HEK293 (cell line): ENCODE results near the gene KRT12.

Source experiments
- CTCF ChIA-PET: fragments of 350-600 bp; formaldehyde crosslinking; extraction: SDS; loops from one replicate; lab custom pipeline; 2021; ENCODE audit warnings: antibody characterized with exemption; lab: Yijun Ruan, JAX
- POLR2A ChIA-PET: fragments of 300-600 bp; formaldehyde crosslinking; extraction: SDS; loops from one replicate; lab custom pipeline; 2020; ENCODE audit warnings: antibody characterized with exemption, inconsistent platforms; lab: Yijun Ruan, JAX
- H3K27ac ChIP-seq: fragments of 200-500 bp; sonication (Bioruptor generic); 2 replicates; pipeline ENCODE4 v1.5.1; 2014; ENCODE audit warnings: low read depth, low read length, control low read depth, inconsistent platforms; ENCODE audit errors: extremely low read depth
- H3K36me3 ChIP-seq, 2 experiments: fragments of 200-500 bp in 1 of 2; sonication (Bioruptor generic) in 1 of 2; 1 replicate in 1 of 2; 2 replicates in 1 of 2; pipeline ENCODE4 v1.5.1; 2014 to 2017; ENCODE audit warnings: inconsistent platforms in 2 of 2, low read length in 2 of 2; ENCODE audit not compliant: control insufficient read depth in 2 of 2, insufficient read depth in 1 of 2
- H3K4me1 ChIP-seq: fragments of 200-500 bp; sonication (Bioruptor generic); 2 replicates; pipeline ENCODE4 v1.5.1; 2014; ENCODE audit warnings: mild to moderate bottlenecking, low read length, inconsistent platforms; ENCODE audit not compliant: control insufficient read depth, insufficient read depth
- H3K4me3 ChIP-seq: 2 replicates; pipeline ENCODE4 v1.5.1; 2011; ENCODE audit warnings: low read depth, mild to moderate bottlenecking, control low read depth, low read length, moderate library complexity
- H3K9me3 ChIP-seq: fragments of 200-500 bp; sonication (Bioruptor generic); 2 replicates; pipeline ENCODE4 v1.5.1; 2014; ENCODE audit warnings: low read depth, low read length, inconsistent platforms; ENCODE audit not compliant: control insufficient read depth, insufficient read depth
- BCL11A ChIP-seq: fragments of 450-650 bp; formaldehyde crosslinking; IDR thresholded peaks from 2 replicates; pipeline ENCODE4 v1.5.1; 2016; ENCODE audit warnings: low read depth, missing biosample characterization, missing genetic modification characterization
- EGR2 ChIP-seq: fragments of 450-650 bp; formaldehyde crosslinking; IDR thresholded peaks from 2 replicates; pipeline ENCODE4 v1.5.1; 2016; ENCODE audit warnings: low read depth, missing biosample characterization, missing genetic modification characterization
- GFI1B ChIP-seq: fragments of 450-650 bp; formaldehyde crosslinking; IDR thresholded peaks from 2 replicates; pipeline ENCODE4 v1.5.1; 2016; ENCODE audit warnings: missing biosample characterization, missing genetic modification characterization
- HOXA7 ChIP-seq: sonication (generic); formaldehyde crosslinking; IDR thresholded peaks from 2 replicates; pipeline ENCODE4 v1.8.1; 2022; ENCODE audit warnings: missing genetic modification reagents, borderline replicate concordance
- HOXC10 ChIP-seq: sonication (generic); formaldehyde crosslinking; IDR thresholded peaks from 2 replicates; pipeline ENCODE4 v1.8.1; 2023; ENCODE audit warnings: mild to moderate bottlenecking, missing genetic modification reagents
- OVOL3 ChIP-seq: fragments of 450-650 bp; formaldehyde crosslinking; IDR thresholded peaks from 2 replicates; pipeline ENCODE4 v1.5.1; 2016; ENCODE audit warnings: missing biosample characterization, missing genetic modification characterization
- SCRT2 ChIP-seq: fragments of 450-650 bp; formaldehyde crosslinking; IDR thresholded peaks from 2 replicates; pipeline ENCODE4 v1.5.1; 2016; ENCODE audit warnings: missing biosample characterization, missing genetic modification characterization
- ZBTB1 ChIP-seq: fragments of 450-650 bp; formaldehyde crosslinking; IDR thresholded peaks from 2 replicates; pipeline ENCODE4 v1.5.1; 2016; ENCODE audit warnings: missing biosample characterization, missing genetic modification characterization
- ZBTB20 ChIP-seq: fragments of 450-650 bp; formaldehyde crosslinking; IDR thresholded peaks from 2 replicates; pipeline ENCODE4 v1.5.1; 2016; ENCODE audit warnings: missing biosample characterization, missing genetic modification characterization
- ZNF10 ChIP-seq: fragments of 450-650 bp; formaldehyde crosslinking; IDR thresholded peaks from 2 replicates; pipeline ENCODE4 v1.5.1; 2017; ENCODE audit warnings: missing biosample characterization, missing genetic modification characterization
- ZNF132 ChIP-seq: fragments of 450-650 bp; formaldehyde crosslinking; IDR thresholded peaks from 2 replicates; pipeline ENCODE4 v1.5.1; 2017; ENCODE audit warnings: missing biosample characterization, missing genetic modification characterization, borderline replicate concordance
- ZNF175 ChIP-seq: fragments of 450-650 bp; formaldehyde crosslinking; IDR thresholded peaks from 2 replicates; pipeline ENCODE4 v1.5.1; 2016; ENCODE audit warnings: missing biosample characterization, missing genetic modification characterization
- ZNF248 ChIP-seq: fragments of 450-650 bp; formaldehyde crosslinking; IDR thresholded peaks from 2 replicates; pipeline ENCODE4 v1.5.1; 2017; ENCODE audit warnings: missing biosample characterization, missing genetic modification characterization
- ZNF335 ChIP-seq: fragments of 450-650 bp; formaldehyde crosslinking; conservative IDR thresholded peaks from 2 replicates; pipeline ENCODE4 v1.5.1; 2016; ENCODE audit warnings: missing biosample characterization, missing genetic modification characterization
- ZNF391 ChIP-seq: fragments of 450-650 bp; formaldehyde crosslinking; IDR thresholded peaks from 2 replicates; pipeline ENCODE4 v1.5.1; 2016; ENCODE audit warnings: low read depth, missing biosample characterization, missing genetic modification characterization, borderline replicate concordance
- ZNF394 ChIP-seq: fragments of 450-650 bp; formaldehyde crosslinking; IDR thresholded peaks from 2 replicates; pipeline ENCODE4 v1.5.1; 2016; ENCODE audit warnings: missing biosample characterization, missing genetic modification characterization, mild to moderate bottlenecking, moderate library complexity, borderline replicate concordance
- ZNF426 ChIP-seq: fragments of 450-650 bp; formaldehyde crosslinking; IDR thresholded peaks from 2 replicates; pipeline ENCODE4 v1.5.1; 2017; ENCODE audit warnings: missing biosample characterization, missing genetic modification characterization, mild to moderate bottlenecking, inconsistent platforms, moderate library complexity
- ZNF473 ChIP-seq: fragments of 450-650 bp; formaldehyde crosslinking; IDR thresholded peaks from 2 replicates; pipeline ENCODE4 v1.5.1; 2017; ENCODE audit warnings: missing biosample characterization, missing genetic modification characterization
- ZNF488 ChIP-seq: fragments of 450-650 bp; formaldehyde crosslinking; IDR thresholded peaks from 2 replicates; pipeline ENCODE4 v1.5.1; 2016; ENCODE audit warnings: missing biosample characterization, missing genetic modification characterization
- ZNF571 ChIP-seq: fragments of 450-650 bp; formaldehyde crosslinking; IDR thresholded peaks from 2 replicates; pipeline ENCODE4 v1.5.0; 2017; ENCODE audit warnings: missing biosample characterization, missing genetic modification characterization
- ZNF670 ChIP-seq: fragments of 450-650 bp; formaldehyde crosslinking; IDR thresholded peaks from 2 replicates; pipeline ENCODE4 v1.5.1; 2016; ENCODE audit warnings: missing biosample characterization, missing genetic modification characterization, low read depth
- ZNF677 ChIP-seq: fragments of 450-650 bp; IDR thresholded peaks from 2 replicates; pipeline ENCODE4 v1.5.0; 2018; ENCODE audit warnings: missing biosample characterization, mild to moderate bottlenecking, missing genetic modification characterization, moderate library complexity
- ZNF692 ChIP-seq: fragments of 450-650 bp; formaldehyde crosslinking; IDR thresholded peaks from 2 replicates; pipeline ENCODE4 v1.5.1; 2016; ENCODE audit warnings: missing biosample characterization, missing genetic modification characterization
- ZNF701 ChIP-seq: fragments of 450-650 bp; formaldehyde crosslinking; IDR thresholded peaks from 2 replicates; pipeline ENCODE4 v1.5.1; 2016; ENCODE audit warnings: missing biosample characterization, missing genetic modification characterization
- ZNF747 ChIP-seq: fragments of 450-650 bp; formaldehyde crosslinking; IDR thresholded peaks from 2 replicates; pipeline ENCODE4 v1.5.1; 2016; ENCODE audit warnings: missing biosample characterization, missing genetic modification characterization
- ZNF830 ChIP-seq: fragments of 450-650 bp; IDR thresholded peaks from 2 replicates; pipeline ENCODE4 v1.5.0; 2018; ENCODE audit warnings: missing biosample characterization, missing genetic modification characterization, low read depth, mild to moderate bottlenecking, moderate library complexity
- TF ChIP-seq, protein P1 (sequence below): fragments of 450-650 bp; formaldehyde crosslinking; IDR thresholded peaks from 2 replicates; pipeline ENCODE4 v1.5.1; 2016; ENCODE audit warnings: missing biosample characterization, missing genetic modification characterization
- TF ChIP-seq, protein P2 (sequence below): fragments of 450-650 bp; formaldehyde crosslinking; IDR thresholded peaks from 2 replicates; pipeline ENCODE4 v1.5.1; 2016; ENCODE audit warnings: missing biosample characterization, missing genetic modification characterization
- TF ChIP-seq, protein P3 (sequence below): fragments of 450-650 bp; formaldehyde crosslinking; IDR thresholded peaks from 2 replicates; pipeline ENCODE4 v1.5.1; 2016; ENCODE audit warnings: missing biosample characterization, missing genetic modification characterization

Gene KRT12

DNA sequence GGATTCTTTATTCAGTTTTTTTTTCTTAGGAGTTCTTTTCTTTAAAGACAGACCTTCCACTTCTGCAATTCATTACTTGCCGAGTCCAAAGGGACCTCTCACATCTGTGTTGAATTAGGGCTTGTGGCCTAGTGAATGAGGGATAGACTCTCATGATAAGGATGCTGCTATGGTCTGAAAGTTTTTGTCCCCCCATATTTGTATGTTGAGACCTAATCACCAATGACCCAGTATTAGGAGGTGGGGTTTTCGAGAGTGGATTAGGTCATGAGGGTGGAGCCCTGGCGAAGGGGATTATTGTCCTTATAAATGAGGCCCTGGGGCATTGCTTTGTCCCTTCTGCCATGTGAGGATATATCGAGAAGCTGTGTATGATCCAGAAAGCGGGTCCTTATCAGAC is 9.5 kb downstream of the KRT12 start:
- POLR2A ChIA-PET: no interaction called here
- no peaks in the 10 kb centered on the region for H3K36me3 ChIP-seq
- no peaks in the 10 kb centered on the region for H3K9me3 ChIP-seq
- TF ChIP-seq ZNF132 (tag by site-specific recombination): no peak
- TF ChIP-seq ZNF747 (tag by site-specific recombination): no peak
- TF ChIP-seq ZBTB20 (tag by site-specific recombination): no peak
- peak; percentile 12; the same call in 1 of the 2 replicates for TF ChIP-seq ZNF335 (tag by site-specific recombination)
- TF ChIP-seq, all 188 proteins: peak for 1
- H3K27ac ChIP-seq: no peak overlapping the region
- CTCF ChIA-PET: interaction anchor here (0.6 to 8.2 kb wide), 34 partner anchors 9 to 809 kb away, joined by 3 to 109 read pairs (median 6); partner anchors contain the start of gene KRT12
- H3K4me1 ChIP-seq: peaks cover 5% of the 10 kb centered on the region
- no peak overlapping the region for H3K4me3 ChIP-seq

DNA sequence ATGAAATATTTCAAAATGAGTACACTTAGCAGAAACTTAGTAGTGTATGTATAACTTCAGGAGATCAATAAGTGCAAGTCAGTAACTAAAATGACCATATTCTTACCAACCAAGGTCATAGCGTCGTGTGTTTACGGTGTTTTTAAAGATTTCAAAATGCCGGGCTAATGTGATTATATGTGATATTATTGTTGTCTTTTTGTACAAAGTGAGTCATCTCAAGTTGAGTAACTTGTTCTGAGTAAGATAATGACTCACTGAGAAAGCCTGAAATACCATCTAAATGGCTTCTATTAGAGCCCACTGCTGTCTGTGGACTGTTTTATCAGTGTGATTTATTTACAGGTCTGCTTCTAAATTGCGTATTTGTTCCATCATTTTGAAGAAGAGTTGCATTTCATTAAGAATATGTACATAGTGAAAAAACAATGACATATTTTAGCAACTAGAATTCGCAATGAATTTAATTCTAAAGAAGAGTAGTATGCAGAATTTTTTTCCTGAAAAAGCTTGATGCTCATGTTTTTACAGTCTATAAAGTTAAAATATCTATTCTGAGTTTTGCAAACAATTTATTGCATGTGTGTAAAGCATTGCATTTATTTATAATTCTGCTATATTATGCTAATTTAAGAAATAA is 12.7 kb downstream of the KRT12 start:
- H3K27ac ChIP-seq: no peak overlapping the region
- H3K9me3 ChIP-seq: no peaks in the 10 kb centered on the region
- no peak overlapping the region for H3K4me3 ChIP-seq
- CTCF ChIA-PET: interaction anchor here (0.8 to 8.2 kb wide), 4 partner anchors 695 to 813 kb away, joined by 3 to 109 read pairs (median 58); no protein-coding TSS in a partner anchor
- POLR2A ChIA-PET: no interaction called here
- peaks cover 5% of the 10 kb centered on the region for H3K4me1 ChIP-seq
- H3K36me3 ChIP-seq: no peaks in the 10 kb centered on the region
- TF ChIP-seq ZNF175: no peak
- no peak for TF ChIP-seq GFI1B (tag by site-specific recombination)
- no peak for TF ChIP-seq ZNF670 (tag by site-specific recombination)
- TF ChIP-seq HOXA7 (CRISPR knock-in tag): no peak
- no peak for TF ChIP-seq ZNF248 (tag by site-specific recombination)
- no peak for TF ChIP-seq ZBTB1 (tag by site-specific recombination)
- TF ChIP-seq ZNF391: 0 out of 2 replicates have a peak, but pooled peaks have one; percentile 20
- no peak for TF ChIP-seq OVOL3
- TF ChIP-seq ZNF701 (tag by site-specific recombination): no peak
- TF ChIP-seq, protein P1, sequence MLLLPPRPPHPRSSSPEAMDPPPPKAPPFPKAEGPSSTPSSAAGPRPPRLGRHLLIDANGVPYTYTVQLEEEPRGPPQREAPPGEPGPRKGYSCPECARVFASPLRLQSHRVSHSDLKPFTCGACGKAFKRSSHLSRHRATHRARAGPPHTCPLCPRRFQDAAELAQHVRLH: no peak
- TF ChIP-seq ZNF747 (tag by site-specific recombination): no peak
- no peak for TF ChIP-seq ZNF335 (tag by site-specific recombination)
- TF ChIP-seq, protein P2, sequence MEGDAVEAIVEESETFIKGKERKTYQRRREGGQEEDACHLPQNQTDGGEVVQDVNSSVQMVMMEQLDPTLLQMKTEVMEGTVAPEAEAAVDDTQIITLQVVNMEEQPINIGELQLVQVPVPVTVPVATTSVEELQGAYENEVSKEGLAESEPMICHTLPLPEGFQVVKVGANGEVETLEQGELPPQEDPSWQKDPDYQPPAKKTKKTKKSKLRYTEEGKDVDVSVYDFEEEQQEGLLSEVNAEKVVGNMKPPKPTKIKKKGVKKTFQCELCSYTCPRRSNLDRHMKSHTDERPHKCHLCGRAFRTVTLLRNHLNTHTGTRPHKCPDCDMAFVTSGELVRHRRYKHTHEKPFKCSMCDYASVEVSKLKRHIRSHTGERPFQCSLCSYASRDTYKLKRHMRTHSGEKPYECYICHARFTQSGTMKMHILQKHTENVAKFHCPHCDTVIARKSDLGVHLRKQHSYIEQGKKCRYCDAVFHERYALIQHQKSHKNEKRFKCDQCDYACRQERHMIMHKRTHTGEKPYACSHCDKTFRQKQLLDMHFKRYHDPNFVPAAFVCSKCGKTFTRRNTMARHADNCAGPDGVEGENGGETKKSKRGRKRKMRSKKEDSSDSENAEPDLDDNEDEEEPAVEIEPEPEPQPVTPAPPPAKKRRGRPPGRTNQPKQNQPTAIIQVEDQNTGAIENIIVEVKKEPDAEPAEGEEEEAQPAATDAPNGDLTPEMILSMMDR: no peak
- no peak for TF ChIP-seq ZNF488 (tag by site-specific recombination)
- no peak for TF ChIP-seq HOXC10 (CRISPR knock-in tag)
- TF ChIP-seq BCL11A: no peak
- TF ChIP-seq EGR2: no peak
- no peak for TF ChIP-seq ZNF426
- TF ChIP-seq ZNF677 (tag by site-specific recombination): no peak
- peak; percentile 51 for TF ChIP-seq SCRT2 (tag by site-specific recombination)
- TF ChIP-seq ZNF394 (tag by site-specific recombination): peak; percentile 38; the same call in 1 of the 2 replicates
- TF ChIP-seq ZNF692 (tag by site-specific recombination): peak; percentile 35; the same call in 1 of the 2 replicates
- TF ChIP-seq ZNF473 (tag by site-specific recombination): no peak
- TF ChIP-seq ZNF10 (tag by site-specific recombination): no peak
- no peak for TF ChIP-seq ZNF830 (tag by site-specific recombination)
- TF ChIP-seq, protein P3, sequence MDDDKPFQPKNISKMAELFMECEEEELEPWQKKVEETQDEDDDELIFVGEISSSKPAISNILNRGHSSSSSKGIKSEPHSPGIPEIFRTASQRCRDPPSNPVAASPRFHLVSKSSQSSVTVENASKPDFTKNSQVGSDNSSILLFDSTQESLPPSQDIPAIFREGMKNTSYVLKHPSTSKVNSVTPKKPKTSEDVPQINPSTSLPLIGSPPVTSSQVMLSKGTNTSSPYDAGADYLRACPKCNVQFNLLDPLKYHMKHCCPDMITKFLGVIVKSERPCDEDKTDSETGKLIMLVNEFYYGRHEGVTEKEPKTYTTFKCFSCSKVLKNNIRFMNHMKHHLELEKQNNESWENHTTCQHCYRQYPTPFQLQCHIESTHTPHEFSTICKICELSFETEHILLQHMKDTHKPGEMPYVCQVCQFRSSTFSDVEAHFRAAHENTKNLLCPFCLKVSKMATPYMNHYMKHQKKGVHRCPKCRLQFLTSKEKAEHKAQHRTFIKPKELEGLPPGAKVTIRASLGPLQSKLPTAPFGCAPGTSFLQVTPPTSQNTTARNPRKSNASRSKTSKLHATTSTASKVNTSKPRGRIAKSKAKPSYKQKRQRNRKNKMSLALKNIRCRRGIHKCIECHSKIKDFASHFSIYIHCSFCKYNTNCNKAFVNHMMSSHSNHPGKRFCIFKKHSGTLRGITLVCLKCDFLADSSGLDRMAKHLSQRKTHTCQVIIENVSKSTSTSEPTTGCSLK (tag by site-specific recombination): no peak
- TF ChIP-seq ZNF571: no peak
